ENCODE data around the gene INTS6L. TPM values are rescaled to one million over a fixed set of nuclear protein-coding genes. Genes with fewer than 3 reads are reported as not detected.
"Not testable (repeated sequence)": the region's sequence is repeated elsewhere in the genome, so short reads cannot be mapped to it uniquely, and the experiment has no call there.

The INTS6L gene
- total RNA-seq, 1 donor: 20.8 TPM

GRCh38 chrX:135544338-135544948 is 24.0 kb downstream of the INTS6L start:
- Histone ChIP-seq H3K9me3 (ENCODE audit: low read depth, low read length) (no peaks in the 10 kb centered on the region), H3K4me3 (ENCODE audit: low read length) (no peak overlapping the region), H3K4me1 (ENCODE audit: insufficient read depth, low read length) (peaks cover 13% of the 10 kb centered on the region), H3K27me3 (ENCODE audit: insufficient read depth, low read length) (no peaks in the 10 kb centered on the region)

DNA sequence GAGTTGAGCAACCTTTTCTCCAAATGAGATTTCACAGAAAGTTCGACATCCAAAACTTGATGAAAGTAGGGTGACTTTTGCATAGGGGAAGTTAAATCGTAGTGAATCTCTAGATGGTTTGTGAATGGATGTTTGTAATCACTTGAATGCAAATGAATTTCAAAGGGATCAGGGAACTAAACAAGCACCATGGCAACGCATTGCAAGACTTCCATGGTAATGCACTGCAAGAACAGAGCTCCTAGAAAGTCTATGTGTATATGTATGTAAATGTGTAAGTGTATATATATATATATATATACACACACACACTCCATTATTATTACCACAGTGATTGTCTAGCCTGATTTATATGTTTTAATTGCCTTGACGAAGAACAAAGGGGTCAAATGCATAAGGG is 27.3 kb downstream of the INTS6L start:
- no peaks in the 10 kb centered on the region for H3K27me3 ChIP-seq (ENCODE audit: insufficient read depth, low read length)
- H3K4me3 ChIP-seq (ENCODE audit: low read length): no peak overlapping the region
- peaks cover 6% of the 10 kb centered on the region for H3K4me1 ChIP-seq (ENCODE audit: insufficient read depth, low read length)
- H3K9me3 ChIP-seq (ENCODE audit: low read depth, low read length): no peaks in the 10 kb centered on the region

DNA sequence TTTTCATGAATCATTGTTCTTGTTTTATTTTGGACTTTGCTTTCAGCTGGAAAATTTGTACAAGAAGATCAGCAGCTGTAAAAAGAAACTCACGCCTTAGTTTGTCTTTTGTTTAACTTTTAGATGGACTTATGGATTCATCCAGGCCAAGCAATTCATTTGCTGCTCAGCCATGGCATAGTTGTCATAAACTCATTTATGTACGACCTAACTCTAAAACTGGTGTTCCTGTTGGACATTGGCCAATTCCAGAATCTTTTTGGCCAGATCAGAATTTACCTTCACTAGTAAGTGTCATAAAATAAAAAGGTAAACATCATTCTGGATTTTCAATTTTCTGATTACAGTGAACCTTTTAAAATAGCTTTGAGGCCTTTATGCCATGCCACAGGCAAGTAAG is 29.1 kb downstream of the INTS6L start:
- no peaks in the 10 kb centered on the region for H3K4me1 ChIP-seq (ENCODE audit: insufficient read depth, low read length)
- H3K4me3 ChIP-seq (ENCODE audit: low read length): no peak overlapping the region
- no peaks in the 10 kb centered on the region for H3K9me3 ChIP-seq (ENCODE audit: low read depth, low read length)
- no peaks in the 10 kb centered on the region for H3K27me3 ChIP-seq (ENCODE audit: insufficient read depth, low read length)

GRCh38 chrX:135556055-135556454 is 35.6 kb downstream of the INTS6L start:
- Histone ChIP-seq H3K4me1 (ENCODE audit: insufficient read depth, low read length) (no peaks in the 10 kb centered on the region), H3K9me3 (ENCODE audit: low read depth, low read length) (no peaks in the 10 kb centered on the region), H3K27me3 (ENCODE audit: insufficient read depth, low read length) (no peaks in the 10 kb centered on the region), H3K4me3 (ENCODE audit: low read length) (no peak overlapping the region)

DNA sequence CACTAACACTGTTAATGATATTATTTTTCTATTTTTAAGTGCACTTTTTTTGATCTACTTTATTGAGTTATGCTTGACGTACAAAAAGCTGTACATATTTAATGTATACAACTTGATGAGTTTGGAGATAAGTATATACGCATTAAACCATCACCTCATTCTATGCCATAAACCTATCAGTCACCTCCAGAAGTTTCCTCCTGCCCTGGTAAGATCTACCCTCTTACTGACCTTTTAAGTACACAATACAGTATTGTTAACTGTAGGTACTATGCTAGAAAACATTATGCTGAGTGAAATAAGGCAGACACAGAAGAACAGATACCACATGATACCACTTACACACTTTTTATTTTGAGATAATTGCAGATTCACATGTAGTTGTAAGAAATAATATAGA is 36.9 kb downstream of the INTS6L start:
- Histone ChIP-seq H3K4me3 (ENCODE audit: low read length) (no peak overlapping the region), H3K4me1 (ENCODE audit: insufficient read depth, low read length) (no peaks in the 10 kb centered on the region), H3K27me3 (ENCODE audit: insufficient read depth, low read length) (no peaks in the 10 kb centered on the region), H3K9me3 (ENCODE audit: low read depth, low read length) (no peaks in the 10 kb centered on the region)

- Histone ChIP-seq H3K27me3 (ENCODE audit: insufficient read depth, low read length) (no peaks in the 10 kb centered on the region), H3K4me1 (ENCODE audit: insufficient read depth, low read length) (no peaks in the 10 kb centered on the region), H3K9me3 (ENCODE audit: low read depth, low read length) (no peaks in the 10 kb centered on the region), H3K4me3 (ENCODE audit: low read length) (no peak overlapping the region)
These were observed 52.0 kb downstream of the INTS6L start for GRCh38 chrX:135572436-135572835.

DNA sequence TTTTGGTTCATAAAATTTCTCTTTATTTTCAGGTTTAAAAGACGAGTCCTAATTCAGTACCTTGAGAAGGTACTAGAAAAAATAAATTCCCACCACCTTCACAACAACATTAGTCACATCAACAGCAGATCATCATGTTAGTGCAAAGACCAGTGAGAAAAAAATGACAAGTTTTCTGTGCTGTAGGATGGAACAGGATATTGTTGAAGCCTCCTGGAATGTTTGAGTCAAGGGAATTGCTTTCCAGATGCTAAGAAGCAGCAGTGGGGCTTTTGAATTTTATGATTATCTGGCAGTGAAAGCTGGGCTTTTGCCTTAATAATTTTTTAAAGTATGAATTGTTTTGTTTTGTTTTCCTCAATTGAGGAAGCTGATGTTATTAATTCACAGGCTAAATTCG is 61.0 kb downstream of the INTS6L start:
- H3K27me3 ChIP-seq (ENCODE audit: insufficient read depth, low read length): no peaks in the 10 kb centered on the region
- no peaks in the 10 kb centered on the region for H3K9me3 ChIP-seq (ENCODE audit: low read depth, low read length)
- H3K4me1 ChIP-seq (ENCODE audit: insufficient read depth, low read length): no peaks in the 10 kb centered on the region
- no peak overlapping the region for H3K4me3 ChIP-seq (ENCODE audit: low read length)

- Histone ChIP-seq H3K27me3 (ENCODE audit: insufficient read depth, low read length) (no peaks in the 10 kb centered on the region), H3K4me1 (ENCODE audit: insufficient read depth, low read length) (no peaks in the 10 kb centered on the region), H3K9me3 (ENCODE audit: low read depth, low read length) (no peaks in the 10 kb centered on the region), H3K4me3 (ENCODE audit: low read length) (no peak overlapping the region)
These were observed 64.7 kb downstream of the INTS6L start for GRCh38 chrX:135585153-135585552.

GRCh38 chrX:135591871-135592270 is 71.4 kb downstream of the INTS6L start:
- Histone ChIP-seq H3K4me1 (ENCODE audit: insufficient read depth, low read length) (no peaks in the 10 kb centered on the region), H3K9me3 (ENCODE audit: low read depth, low read length) (no peaks in the 10 kb centered on the region), H3K4me3 (ENCODE audit: low read length) (no peak overlapping the region), H3K27me3 (ENCODE audit: insufficient read depth, low read length) (no peaks in the 10 kb centered on the region)

GRCh38 chrX:135594049-135594448 is 73.6 kb downstream of the INTS6L start:
- not testable (repeated sequence) for H3K4me1 ChIP-seq (ENCODE audit: insufficient read depth, low read length); H3K27me3 ChIP-seq (ENCODE audit: insufficient read depth, low read length); H3K4me3 ChIP-seq (ENCODE audit: low read length); H3K9me3 ChIP-seq (ENCODE audit: low read depth, low read length)

DNA sequence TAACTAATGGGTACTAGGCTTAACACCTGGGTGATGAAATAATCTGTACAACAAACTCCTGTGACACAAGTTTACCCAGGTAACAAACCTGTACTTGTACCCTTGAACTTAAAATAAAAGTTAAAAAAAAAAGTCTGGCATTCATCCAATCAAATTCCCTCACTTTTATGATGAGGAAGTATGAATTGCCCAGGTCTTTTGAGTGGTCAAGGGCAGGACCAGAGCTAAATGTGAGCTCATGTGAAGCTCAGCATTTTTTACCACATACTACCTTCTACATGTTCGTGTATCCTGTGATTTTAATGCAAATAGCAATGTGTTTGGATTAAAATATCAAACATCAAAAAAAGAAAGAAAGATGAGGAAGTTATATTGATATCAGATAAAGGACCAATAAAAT is 74.0 kb downstream of the INTS6L start:
- not testable (repeated sequence) for H3K4me3 ChIP-seq (ENCODE audit: low read length); H3K4me1 ChIP-seq (ENCODE audit: insufficient read depth, low read length); H3K9me3 ChIP-seq (ENCODE audit: low read depth, low read length); H3K27me3 ChIP-seq (ENCODE audit: insufficient read depth, low read length)

- H3K27me3 ChIP-seq (ENCODE audit: insufficient read depth, low read length): no peaks in the 10 kb centered on the region
- no peaks in the 10 kb centered on the region for H3K4me1 ChIP-seq (ENCODE audit: insufficient read depth, low read length)
- H3K4me3 ChIP-seq (ENCODE audit: low read length): no peak overlapping the region
- H3K9me3 ChIP-seq (ENCODE audit: low read depth, low read length): no peaks in the 10 kb centered on the region
These were observed 75.1 kb downstream of the INTS6L start for GRCh38 chrX:135595543-135595942.

DNA sequence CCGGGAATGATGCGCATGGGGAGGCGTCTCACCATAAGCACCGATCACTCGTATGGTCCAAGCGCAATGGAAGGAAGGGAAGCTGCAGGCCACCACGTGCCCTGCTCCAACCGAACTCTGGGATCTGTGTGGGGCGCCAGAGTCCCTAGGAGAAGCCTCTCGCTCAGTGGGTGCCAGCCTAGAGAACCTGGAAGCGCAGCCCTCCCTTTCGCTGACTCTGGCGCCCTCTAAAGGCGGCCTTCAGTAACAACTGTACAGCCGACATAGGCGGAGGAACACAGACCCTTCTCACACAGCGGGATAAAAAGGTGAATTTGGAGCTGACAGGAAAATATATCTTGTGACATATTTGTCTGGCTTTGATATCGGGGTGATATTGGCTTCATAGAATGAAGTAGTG is 76.0 kb downstream of the INTS6L start:
- no peaks in the 10 kb centered on the region for H3K9me3 ChIP-seq (ENCODE audit: low read depth, low read length)
- no peaks in the 10 kb centered on the region for H3K4me1 ChIP-seq (ENCODE audit: insufficient read depth, low read length)
- H3K27me3 ChIP-seq (ENCODE audit: insufficient read depth, low read length): no peaks in the 10 kb centered on the region
- no peak overlapping the region for H3K4me3 ChIP-seq (ENCODE audit: low read length)

DNA sequence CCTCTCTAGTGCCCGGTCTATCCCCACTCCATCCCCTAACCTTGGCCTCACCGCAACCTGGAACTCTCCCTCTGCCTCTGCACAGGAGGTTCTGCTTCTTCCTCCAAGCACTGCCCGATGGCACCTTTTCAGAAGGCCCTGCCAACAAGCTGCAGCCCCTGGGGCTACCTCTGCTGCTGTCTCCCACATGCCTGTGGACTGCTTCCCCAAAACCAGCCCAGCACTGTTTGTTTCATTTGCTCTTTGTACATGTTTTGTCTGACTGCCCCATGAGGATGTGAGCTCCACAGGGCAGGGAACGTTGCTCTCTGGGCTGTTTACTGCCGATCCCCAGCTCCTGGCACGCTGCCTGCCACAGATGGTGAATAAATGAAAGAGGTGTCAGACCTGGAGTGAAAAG is 85.4 kb downstream of the INTS6L start:
- no peaks in the 10 kb centered on the region for H3K4me1 ChIP-seq (ENCODE audit: insufficient read depth, low read length)
- no peak overlapping the region for H3K4me3 ChIP-seq (ENCODE audit: low read length)
- H3K9me3 ChIP-seq (ENCODE audit: low read depth, low read length): no peaks in the 10 kb centered on the region
- no peaks in the 10 kb centered on the region for H3K27me3 ChIP-seq (ENCODE audit: insufficient read depth, low read length)

DNA sequence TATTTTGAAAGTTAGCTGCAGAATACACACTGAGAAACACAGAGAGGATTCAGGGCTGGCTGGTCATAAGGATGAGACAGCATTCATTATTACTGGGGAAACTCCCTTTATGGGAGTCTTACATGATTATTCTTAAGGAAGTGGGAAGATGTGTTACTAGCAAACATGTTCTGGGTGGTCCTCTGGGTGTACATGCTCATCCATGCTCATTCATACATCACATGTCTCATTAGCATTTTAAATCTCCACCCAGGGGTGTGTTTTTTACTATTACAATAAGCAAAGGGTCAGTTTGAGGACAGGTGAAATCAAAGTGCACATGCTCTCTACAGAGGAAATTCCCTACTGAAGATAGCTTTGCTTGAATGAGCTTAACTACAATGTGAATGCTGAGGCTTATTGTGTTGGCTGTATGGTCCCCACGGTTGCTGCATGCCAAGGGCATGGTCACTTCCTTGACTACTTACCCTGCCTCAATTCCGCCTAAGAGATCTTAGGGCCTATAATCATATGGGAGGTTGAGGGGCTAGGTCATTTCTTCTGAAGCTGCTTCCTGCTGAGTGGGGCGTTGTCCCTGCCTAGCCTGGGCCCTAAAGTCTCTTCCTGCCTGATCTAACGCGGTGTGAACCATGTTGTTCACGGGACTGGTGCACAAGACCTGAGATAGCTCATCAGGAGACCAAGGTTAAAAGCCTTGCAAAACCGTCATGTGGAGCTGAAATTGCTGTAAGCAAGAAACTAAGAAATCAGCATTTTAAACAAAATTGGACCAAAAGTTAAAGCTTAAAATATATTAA is 104.1 kb downstream of the INTS6L start:
- not testable (repeated sequence) for H3K4me3 ChIP-seq (ENCODE audit: low read length); H3K9me3 ChIP-seq (ENCODE audit: low read depth, low read length); H3K4me1 ChIP-seq (ENCODE audit: insufficient read depth, low read length); H3K27me3 ChIP-seq (ENCODE audit: insufficient read depth, low read length)

DNA sequence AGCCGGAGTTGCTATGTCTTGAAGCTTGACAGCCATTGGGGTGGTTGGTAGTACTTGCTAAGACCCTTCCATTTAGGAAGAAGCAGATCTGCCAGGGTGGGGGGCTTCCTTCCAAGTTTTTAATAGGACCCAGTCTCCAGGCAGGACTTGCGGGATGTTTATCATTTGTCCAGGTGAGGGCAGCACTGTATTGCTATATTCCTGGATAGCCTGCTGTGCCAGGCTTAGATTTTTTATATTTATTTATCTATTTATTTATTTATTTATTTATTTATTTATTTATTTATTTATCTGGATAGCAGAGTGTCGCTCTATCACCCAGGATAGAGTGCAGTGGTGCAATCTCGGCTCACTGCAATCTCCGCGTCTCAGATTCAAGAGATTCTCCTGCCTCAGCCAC is 105.5 kb downstream of the INTS6L start:
- Histone ChIP-seq H3K9me3 (ENCODE audit: low read depth, low read length) (no peaks in the 10 kb centered on the region), H3K4me3 (ENCODE audit: low read length) (no peak overlapping the region), H3K27me3 (ENCODE audit: insufficient read depth, low read length) (no peaks in the 10 kb centered on the region), H3K4me1 (ENCODE audit: insufficient read depth, low read length) (no peaks in the 10 kb centered on the region)
